SW480 (cell line): ENCODE results near the gene BLVRA.

Experiments
- DNase-seq: peaks from one replicate; pipeline ENCODE4 v3.0.0-alpha.2; 2016; ENCODE audit warnings: low spot score

The BLVRA gene

GRCh38 chr7:43750016-43750887, 8.2 kb upstream of the BLVRA start:
- DNase-seq: no peak

GRCh38 chr7:43752411-43752810, 6.1 kb upstream of the BLVRA start:
- no peak for DNase-seq

- no peak for DNase-seq
These were observed 5.1 kb upstream of the BLVRA start for GRCh38 chr7:43753271-43753810.

- no peak for DNase-seq
These were observed 4.6 kb upstream of the BLVRA start for GRCh38 chr7:43753843-43754242.

- DNase-seq: no peak
These were observed 3.9 kb upstream of the BLVRA start for GRCh38 chr7:43754596-43754995.

- peak; percentile 55 for DNase-seq
These were observed 2.0 kb upstream of the BLVRA start for GRCh38 chr7:43756368-43757072.

- DNase-seq: no peak
These were observed 1.3 kb upstream of the BLVRA start for GRCh38 chr7:43757073-43757720.

- DNase-seq: peak; percentile 42
These were observed 573 bp downstream of the BLVRA start for GRCh38 chr7:43758822-43759683.

- DNase-seq: no peak
These were observed 2.4 kb downstream of the BLVRA start for GRCh38 chr7:43760861-43761260.

GRCh38 chr7:43761382-43761781, 2.9 kb downstream of the BLVRA start:
- DNase-seq: no peak

GRCh38 chr7:43761938-43762692, 3.6 kb downstream of the BLVRA start:
- DNase-seq: no peak

GRCh38 chr7:43763183-43763582, 4.7 kb downstream of the BLVRA start:
- no peak for DNase-seq

- peak; percentile 75 for DNase-seq
These were observed 5.7 kb downstream of the BLVRA start for GRCh38 chr7:43764039-43764761.

- DNase-seq: no peak
These were observed 6.5 kb downstream of the BLVRA start for GRCh38 chr7:43764807-43765491.

GRCh38 chr7:43766564-43766963, 8.1 kb downstream of the BLVRA start:
- DNase-seq: no peak

- DNase-seq: no peak
These were observed 8.8 kb downstream of the BLVRA start for GRCh38 chr7:43767311-43767710.

GRCh38 chr7:43768201-43768886, 9.9 kb downstream of the BLVRA start:
- DNase-seq: no peak

- DNase-seq: no peak
These were observed 10.4 kb downstream of the BLVRA start for GRCh38 chr7:43768887-43769272.

GRCh38 chr7:43769281-43769680, 10.8 kb downstream of the BLVRA start:
- DNase-seq: no peak
